H9 (cell line): ENCODE measurements around the gene GNA12. TPM values are rescaled to one million over a fixed set of nuclear protein-coding genes. Genes with fewer than 3 reads are reported as not detected.

Experiments used
- DNase-seq: peaks from one replicate; pipeline ENCODE4 v3.0.0-alpha.2; 2017
- H2AFZ ChIP-seq: one replicate; pipeline ENCODE4 v1.6.1; 2013; ENCODE audit warnings: mild to moderate bottlenecking, low read length, control low read depth, moderate library complexity
- H2AK5ac ChIP-seq: 2 replicates; pipeline ENCODE4 v1.6.1; 2013; ENCODE audit warnings: low read length, control low read depth, mixed read lengths; ENCODE audit not compliant: insufficient read length
- H2BK120ac ChIP-seq: one replicate; pipeline ENCODE4 v1.6.1; 2013; ENCODE audit warnings: low read depth, mild to moderate bottlenecking, low read length, control low read depth, inconsistent platforms; ENCODE audit not compliant: poor library complexity, severe bottlenecking
- H2BK12ac ChIP-seq: 2 replicates; pipeline ENCODE4 v1.6.1; 2013; ENCODE audit warnings: low read length, control low read depth, mixed read lengths, low read depth; ENCODE audit not compliant: insufficient read length
- H2BK15ac ChIP-seq: 2 replicates; pipeline ENCODE4 v1.6.1; 2013; ENCODE audit warnings: low read depth, low read length, control low read depth
- H2BK20ac ChIP-seq: one replicate; pipeline ENCODE4 v1.6.1; 2013; ENCODE audit warnings: low read depth, mild to moderate bottlenecking, low read length, control low read depth, inconsistent platforms; ENCODE audit not compliant: poor library complexity, severe bottlenecking
- H2BK5ac ChIP-seq: 2 replicates; pipeline ENCODE4 v1.6.1; 2013; ENCODE audit warnings: low read length, control low read depth, mixed read lengths; ENCODE audit not compliant: insufficient read length
- H3K14ac ChIP-seq: 2 replicates; pipeline ENCODE4 v1.6.1; 2013; ENCODE audit warnings: low read length, control low read depth; ENCODE audit not compliant: insufficient read depth
- H3K18ac ChIP-seq: 2 replicates; pipeline ENCODE4 v1.6.1; 2013; ENCODE audit warnings: low read depth, mild to moderate bottlenecking, mixed read lengths, low read length, control low read depth; ENCODE audit not compliant: insufficient read length
- H3K23ac ChIP-seq: 2 replicates; pipeline ENCODE4 v1.6.1; 2013; ENCODE audit warnings: low read length, control low read depth, mixed read lengths, low read depth; ENCODE audit not compliant: insufficient read length
- H3K23me2 ChIP-seq: 2 replicates; pipeline ENCODE4 v1.6.1; 2013; ENCODE audit warnings: low read depth, mild to moderate bottlenecking, mixed read lengths, low read length, control low read depth; ENCODE audit not compliant: insufficient read length, poor library complexity, severe bottlenecking
- H3K27ac ChIP-seq: 2 replicates; pipeline ENCODE4 v1.5.1; 2013; ENCODE audit warnings: low read length, control low read depth, mixed read lengths, low read depth; ENCODE audit not compliant: insufficient read length
- H3K27me3 ChIP-seq: 2 replicates; pipeline ENCODE4 v1.6.1; 2013; ENCODE audit warnings: low read length, control low read depth, inconsistent platforms; ENCODE audit not compliant: insufficient read depth
- H3K4ac ChIP-seq: 2 replicates; pipeline ENCODE4 v1.6.1; 2013; ENCODE audit warnings: low read depth, mild to moderate bottlenecking, control low read depth, inconsistent platforms, low read length, moderate library complexity
- H3K4me1 ChIP-seq: 2 replicates; pipeline ENCODE4 v1.6.1; 2013; ENCODE audit warnings: low read length, control low read depth, inconsistent platforms; ENCODE audit not compliant: insufficient read depth
- H3K4me2 ChIP-seq: 2 replicates; pipeline ENCODE4 v1.6.1; 2013; ENCODE audit warnings: low read length, control low read depth, mixed read lengths; ENCODE audit not compliant: insufficient read length, insufficient read depth
- H3K56ac ChIP-seq: 2 replicates; pipeline ENCODE4 v1.6.1; 2013; ENCODE audit warnings: low read depth, mild to moderate bottlenecking, mixed read lengths, low read length, control low read depth; ENCODE audit not compliant: insufficient read length
- H3K79me1 ChIP-seq: 2 replicates; pipeline ENCODE4 v1.6.1; 2013; ENCODE audit warnings: low read depth, mild to moderate bottlenecking, moderate library complexity, low read length, control low read depth, inconsistent platforms; ENCODE audit not compliant: insufficient read depth, poor library complexity, severe bottlenecking
- H3K79me2 ChIP-seq: 2 replicates; pipeline ENCODE4 v1.6.1; 2013; ENCODE audit warnings: low read length, control low read depth, inconsistent platforms; ENCODE audit not compliant: insufficient read depth
- H3K9ac ChIP-seq: 2 replicates; pipeline ENCODE4 v1.6.1; 2013; ENCODE audit warnings: low read length, control low read depth, mixed read lengths; ENCODE audit not compliant: insufficient read length; ENCODE audit errors: extremely low read depth
- H3K9me3 ChIP-seq: one replicate; pipeline ENCODE4 v1.6.1; 2013; ENCODE audit warnings: low read depth, low read length, inconsistent platforms; ENCODE audit not compliant: control insufficient read depth
- H3T11ph ChIP-seq: one replicate; pipeline ENCODE4 v1.6.1; 2013; ENCODE audit warnings: mild to moderate bottlenecking, low read length, control low read depth, inconsistent platforms
- H4K20me1 ChIP-seq: one replicate; pipeline ENCODE4 v1.6.1; 2013; ENCODE audit not compliant: control insufficient read depth, insufficient read length, insufficient read depth
- H4K5ac ChIP-seq: 2 replicates; pipeline ENCODE4 v1.6.1; 2013; ENCODE audit warnings: low read depth, mild to moderate bottlenecking, mixed read lengths, low read length, control low read depth; ENCODE audit not compliant: insufficient read length
- H4K8ac ChIP-seq: replicated peaks from 2 replicates; pipeline ENCODE4 v1.6.1; 2013; ENCODE audit warnings: low read length, control low read depth, mixed read lengths, low read depth; ENCODE audit not compliant: insufficient read length
- H4K91ac ChIP-seq: 2 replicates; pipeline ENCODE4 v1.6.1; 2013; ENCODE audit warnings: low read depth, mild to moderate bottlenecking, moderate library complexity, mixed read lengths, low read length, control low read depth; ENCODE audit not compliant: insufficient read length
- H3K27ac Mint-ChIP-seq, 3 experiments: 2 replicates in 2 of 3; 3 replicates in 1 of 3; pipeline ENCODE4 v1.8.0; 2020 to 2021; ENCODE audit warnings: mixed read lengths in 3 of 3, mild to moderate bottlenecking in 1 of 3, moderate library complexity in 1 of 3
- H3K27me3 Mint-ChIP-seq: 2 replicates; pipeline ENCODE4 v1.8.0; 2021; ENCODE audit warnings: low read depth, mild to moderate bottlenecking, moderate library complexity, mixed read lengths
- H3K36me3 Mint-ChIP-seq, 3 experiments: 2 replicates in 2 of 3; 3 replicates in 1 of 3; pipeline ENCODE4 v1.8.0; 2020 to 2021; ENCODE audit warnings: low read depth in 3 of 3, mixed read lengths in 3 of 3; ENCODE audit not compliant: insufficient read depth in 1 of 3
- H3K4me1 Mint-ChIP-seq, 2 experiments: 2 replicates each; pipeline ENCODE4 v1.8.0; 2020; ENCODE audit warnings: mixed read lengths in 2 of 2
- H3K4me3 Mint-ChIP-seq, 2 experiments: 2 replicates in 1 of 2; 3 replicates in 1 of 2; pipeline ENCODE4 v1.8.0; 2020 to 2021; ENCODE audit warnings: mild to moderate bottlenecking in 2 of 2, mixed read lengths in 2 of 2, moderate library complexity in 1 of 2
- H3K9me3 Mint-ChIP-seq, 2 experiments: 2 replicates in 1 of 2; 3 replicates in 1 of 2; pipeline ENCODE4 v1.8.0; 2020; ENCODE audit warnings: mild to moderate bottlenecking in 2 of 2, mixed read lengths in 2 of 2, moderate library complexity in 1 of 2
- CTCF ChIP-seq: fragments of 200-600 bp; sonication (generic); conservative IDR thresholded peaks from 3 replicates; pipeline ENCODE4 v1.8.0; 2021; ENCODE audit warnings: antibody characterized with exemption, mild to moderate bottlenecking
- WGBS: extraction: QIAGEN DNeasy Blood & Tissue Kit; methylation state at CpG from one replicate; pipeline ENCODE4 v1.1.7; 2013; ENCODE audit warnings: missing lambda C conversion rate, low lambda C conversion rate, mixed read lengths; ENCODE audit not compliant: insufficient read length; ENCODE audit errors: extremely low coverage; 5-methylcytosine and 5-hydroxymethylcytosine counted together
- total RNA-seq: library from RNA; stranded (reverse); gene quantifications from 2 replicates; pipeline ENCODE4 v1.2.1, GENCODE V29; 2021

The GNA12 gene
- total RNA-seq, 1 experiment from 2014 or later, result 60.2 TPM

DNA sequence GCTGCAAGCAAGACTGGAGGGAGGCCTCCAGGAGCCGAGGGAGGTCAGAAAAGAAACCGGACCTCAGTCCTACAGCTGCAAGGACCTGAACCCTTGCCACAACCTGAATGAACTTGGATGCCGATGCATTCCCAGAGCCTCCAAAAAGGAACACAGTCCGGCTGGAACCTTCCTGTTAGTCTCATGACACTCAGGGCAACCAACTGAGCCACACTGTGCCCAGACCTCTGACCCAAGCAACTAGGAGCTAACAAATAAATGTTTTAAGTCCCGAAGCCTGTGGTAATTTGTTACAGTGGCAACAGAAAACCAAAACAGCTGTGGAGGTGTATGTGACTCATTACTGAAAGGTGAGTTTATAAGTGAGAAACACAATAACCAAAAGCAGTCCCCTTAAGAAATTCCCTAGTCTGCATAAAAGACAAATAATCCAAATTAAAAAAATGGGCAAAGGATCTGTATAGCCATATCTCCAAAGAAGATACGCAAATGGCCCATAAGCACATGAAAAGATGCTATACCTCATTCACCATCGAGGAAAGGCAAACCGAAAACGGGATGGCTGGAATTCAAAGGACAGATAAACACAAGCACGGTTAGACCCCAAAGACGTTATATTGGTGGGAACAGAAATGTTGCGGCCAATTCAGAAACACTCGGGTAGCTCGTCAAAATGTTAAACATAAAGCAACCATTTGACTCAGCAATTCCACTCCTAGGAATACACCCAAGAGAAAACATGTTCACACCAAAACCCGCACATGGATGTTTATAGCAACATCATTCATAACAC is 24.8 kb downstream of the GNA12 start:
- Histone ChIP-seq H3K23me2 (no peaks in the 10 kb centered on the region), H2AK5ac (no peak overlapping the region), H3K27ac (no peak overlapping the region), H3K9ac (no peak overlapping the region), H2BK12ac (no peak overlapping the region), H4K20me1 (peaks cover 3% of the 10 kb centered on the region), H4K8ac (no peak overlapping the region), H3K4me2 (no peak overlapping the region), H2AFZ (no peak overlapping the region), H2BK5ac (peak overlapping the region; percentile 41), H3K56ac (no peak overlapping the region), H3K79me2 (peaks cover 46% of the 10 kb centered on the region; the same call in 1 of the 2 replicates), H3T11ph (peak overlapping the region; percentile 76), H3K4ac (no peak overlapping the region), H2BK20ac (no peak overlapping the region), H4K91ac (no peak overlapping the region), H2BK120ac (no peak overlapping the region), H3K14ac (peak overlapping the region; percentile 6; the same call in 1 of the 2 replicates), H3K18ac (no peak overlapping the region), H3K79me1 (peaks cover 9% of the 10 kb centered on the region), H3K27me3 (no peaks in the 10 kb centered on the region), H3K4me1 (peaks cover 45% of the 10 kb centered on the region; the same call in 1 of the 2 replicates), H3K9me3 (no peaks in the 10 kb centered on the region), H4K5ac (no peak overlapping the region), H3K23ac (no peak overlapping the region), H2BK15ac (no peak overlapping the region)
- Mint-ChIP-seq H3K4me1 (peaks cover 77 to 80% of the 10 kb centered on the region in 2 experiments), H3K4me3 (no peak overlapping the region), H3K27ac (peak overlapping the region; percentile 66 to 95 (median 94)), H3K36me3 (peaks cover 2 to 6% (median 5%) of the 10 kb centered on the region in 3 experiments; a peak in 6 of 7 replicates), H3K9me3 (no peaks in the 10 kb centered on the region), H3K27me3 (no peaks in the 10 kb centered on the region)
- no peak for DNase-seq
- no peak for TF ChIP-seq CTCF
- WGBS, result no CpG with 5 or more reads among the region's 15 CpGs
